Keratinocyte (primary cell): ENCODE measurements around the gene ZEB2. TPM values are rescaled to one million over a fixed set of nuclear protein-coding genes. Genes with fewer than 3 reads are reported as not detected.

Experiments
- DNase-seq: peaks from one replicate; pipeline ENCODE4 v3.0.0-alpha.2; 2011; ENCODE audit warnings: low read depth, missing footprints, low spot score
- FAIRE-seq: peaks from 2 replicates; lab custom pipeline; 2011; peaks lifted over from hg19 to GRCh38; lab: Jason Lieb, UNC
- H2AFZ ChIP-seq: 2 replicates; pipeline ENCODE4 v1.6.0; 2012; ENCODE audit warnings: low read length, control low read depth, inconsistent platforms; ENCODE audit not compliant: control insufficient read depth
- H3K27ac ChIP-seq: 2 replicates; pipeline ENCODE4 v1.5.1; 2011; ENCODE audit warnings: low read length; ENCODE audit not compliant: control insufficient read depth, insufficient read depth
- H3K27me3 ChIP-seq: 3 replicates; pipeline ENCODE4 v1.6.0; 2011; ENCODE audit warnings: low read length; ENCODE audit not compliant: control insufficient read depth, insufficient read depth; ENCODE audit errors: extremely low read depth
- H3K36me3 ChIP-seq, 2 experiments: 2 replicates in 1 of 2; 3 replicates in 1 of 2; pipeline ENCODE4 v1.5.1; 2011; ENCODE audit warnings: low read length in 2 of 2, mild to moderate bottlenecking in 1 of 2; ENCODE audit not compliant: control insufficient read depth in 2 of 2, insufficient read depth in 2 of 2; ENCODE audit errors: extremely low read depth in 1 of 2
- H3K4me1 ChIP-seq: 3 replicates; pipeline ENCODE4 v1.5.1; 2011; ENCODE audit warnings: low read length; ENCODE audit not compliant: control insufficient read depth, insufficient read depth; ENCODE audit errors: extremely low read depth
- H3K4me2 ChIP-seq: 3 replicates; pipeline ENCODE4 v1.6.0; 2011; ENCODE audit warnings: low read depth, low read length; ENCODE audit not compliant: control insufficient read depth, insufficient read depth; ENCODE audit errors: extremely low read depth
- H3K4me3 ChIP-seq, 3 experiments: fragments of 200-600 bp in 1 of 3; sonication (generic) in 1 of 3; 2 replicates in 2 of 3; 3 replicates in 1 of 3; pipeline ENCODE4 v1.5.1; 2011 to 2016; ENCODE audit warnings: low read length in 3 of 3, mild to moderate bottlenecking in 3 of 3, control low read depth in 2 of 3, inconsistent platforms in 1 of 3, low read depth in 1 of 3, mixed read lengths in 1 of 3, mixed run types in 1 of 3, moderate library complexity in 1 of 3; ENCODE audit not compliant: control insufficient read depth in 2 of 3, insufficient read depth in 2 of 3; ENCODE audit errors: extremely low read depth in 1 of 3
- H3K79me2 ChIP-seq: 2 replicates; pipeline ENCODE4 v1.6.0; 2012; ENCODE audit warnings: low read length; ENCODE audit not compliant: control insufficient read depth, insufficient read depth
- H3K9ac ChIP-seq: 3 replicates; pipeline ENCODE4 v1.6.0; 2011; ENCODE audit warnings: low read length; ENCODE audit not compliant: control insufficient read depth, insufficient read depth; ENCODE audit errors: extremely low read depth
- H3K9me1 ChIP-seq: 3 replicates; pipeline ENCODE4 v1.6.0; 2011; ENCODE audit warnings: low read length; ENCODE audit not compliant: control insufficient read depth, insufficient read depth; ENCODE audit errors: extremely low read depth
- H3K9me3 ChIP-seq: 2 replicates; pipeline ENCODE4 v1.5.1; 2012; ENCODE audit warnings: low read depth, low read length; ENCODE audit not compliant: control insufficient read depth
- H4K20me1 ChIP-seq: 3 replicates; pipeline ENCODE4 v1.6.0; 2011; ENCODE audit warnings: low read length; ENCODE audit not compliant: control insufficient read depth, insufficient read depth; ENCODE audit errors: extremely low read depth
- CTCF ChIP-seq, 3 experiments: IDR thresholded peaks in 1 of 3; conservative IDR thresholded peaks in 1 of 3; optimal IDR thresholded peaks in 1 of 3; 2 replicates in 2 of 3; 3 replicates in 1 of 3; pipeline versions ENCODE3 to v1.5.1; 2011; ENCODE audit warnings: low read length in 3 of 3, mild to moderate bottlenecking in 3 of 3, moderate library complexity in 2 of 3, control low read depth in 1 of 3, inconsistent platforms in 1 of 3; ENCODE audit not compliant: insufficient read depth in 2 of 3; ENCODE audit errors: extremely low read depth in 1 of 3
- EZH2 ChIP-seq: IDR thresholded peaks from one replicate; pipeline ENCODE4 v1.6.1; 2012; ENCODE audit warnings: inconsistent platforms, mild to moderate bottlenecking, low read length, moderate library complexity
- dilution Hi-C: fragments of 300-500 bp; cut with MboI; formaldehyde crosslinking; loops from one replicate; pipeline ENCODE4 v1.7.0; 2020; ENCODE audit warnings: low sequenced_read_pairs; ENCODE audit not compliant: extremely low pct_ligation_motif_present
- polyA plus RNA-seq, 5 experiments: library from polyadenylated mRNA; depleted of rRNA in 3 of 5; stranded (reverse) in 3 of 5; stranded (forward) in 1 of 5; unstranded in 1 of 5; fragments of >200 nt; gene quantifications; 1 replicate in 1 of 5; 2 replicates in 3 of 5; 3 replicates in 1 of 5; pipeline versions ENCODE4 v1.2.1 to v1.2.3, GENCODE V29; 2011 to 2012; ENCODE audit warnings: missing spikeins in 2 of 5, low read depth in 1 of 5, low replicate concordance in 1 of 5

ZEB2 gene
- polyA plus RNA-seq, 1 donor (not counting 4 experiments of a cell fraction or from before 2014, with no cell fraction given): 0.12 TPM

GRCh38 chr2:144566448-144566847 is 46.5 kb upstream of the ZEB2 start:
- H3K4me3 ChIP-seq: no peak overlapping the region
- no peak for DNase-seq
- H3K4me1 ChIP-seq: no peaks in the 10 kb centered on the region
- no peaks in the 10 kb centered on the region for H3K9me3 ChIP-seq
- no peak overlapping the region for H3K9ac ChIP-seq
- no peak overlapping the region for H3K27ac ChIP-seq
- H2AFZ ChIP-seq: no peak overlapping the region
- TF ChIP-seq EZH2 (no peak), CTCF (optimal IDR thresholded peaks at IDR 0.05 in 1 of 3, IDR thresholded peaks at IDR 0.05 in 1 of 3, conservative IDR thresholded peaks at IDR 0.05 in 1 of 3; ENCODE audit: extremely low read depth in 1 of 3, insufficient read depth in 2 of 3, low read length in 3 of 3) (no peak)
- H3K27me3 ChIP-seq: no peaks in the 10 kb centered on the region
- H4K20me1 ChIP-seq: no peaks in the 10 kb centered on the region
- no peaks in the 10 kb centered on the region for H3K9me1 ChIP-seq
- no peak overlapping the region for H3K4me2 ChIP-seq
- no peaks in the 10 kb centered on the region for H3K79me2 ChIP-seq
- H3K36me3 ChIP-seq: no peaks in the 10 kb centered on the region
- no peak for FAIRE-seq
- dilution Hi-C loops: no loop called here

- no peak overlapping the region for H3K27ac ChIP-seq
- no peak for FAIRE-seq
- H3K36me3 ChIP-seq: no peaks in the 10 kb centered on the region
- H3K9me1 ChIP-seq: no peaks in the 10 kb centered on the region
- TF ChIP-seq EZH2 (no peak), CTCF (optimal IDR thresholded peaks at IDR 0.05 in 1 of 3, IDR thresholded peaks at IDR 0.05 in 1 of 3, conservative IDR thresholded peaks at IDR 0.05 in 1 of 3; ENCODE audit: extremely low read depth in 1 of 3, insufficient read depth in 2 of 3, low read length in 3 of 3) (no peak)
- H3K4me1 ChIP-seq: no peaks in the 10 kb centered on the region
- no peaks in the 10 kb centered on the region for H3K9me3 ChIP-seq
- no peak for DNase-seq
- H3K79me2 ChIP-seq: no peaks in the 10 kb centered on the region
- no peaks in the 10 kb centered on the region for H3K27me3 ChIP-seq
- H3K4me2 ChIP-seq: no peak overlapping the region
- dilution Hi-C loops: no loop called here
- H3K9ac ChIP-seq: no peak overlapping the region
- H3K4me3 ChIP-seq: no peak overlapping the region
- no peak overlapping the region for H2AFZ ChIP-seq
- H4K20me1 ChIP-seq: no peaks in the 10 kb centered on the region
These were observed 40.3 kb upstream of the ZEB2 start for GRCh38 chr2:144560251-144560650.
